IPS-20b (cell line): ENCODE data around the gene ROR2.

Experiments used
- H3K27ac ChIP-seq: one replicate; pipeline ENCODE4 v1.5.1; 2013; ENCODE audit warnings: low read length
- H3K27me3 ChIP-seq: 2 replicates; pipeline ENCODE4 v1.6.1; 2013; ENCODE audit warnings: mild to moderate bottlenecking, low read length, inconsistent platforms; ENCODE audit not compliant: insufficient read depth
- H3K36me3 ChIP-seq: 2 replicates; pipeline ENCODE4 v1.6.1; 2013; ENCODE audit warnings: low read depth, mild to moderate bottlenecking, inconsistent platforms, low read length, moderate library complexity; ENCODE audit not compliant: insufficient read depth
- H3K4me1 ChIP-seq: 2 replicates; pipeline ENCODE4 v1.6.1; 2013; ENCODE audit warnings: mild to moderate bottlenecking, control low read depth, inconsistent platforms, low read length, moderate library complexity; ENCODE audit not compliant: insufficient read depth
- H3K4me3 ChIP-seq: 2 replicates; pipeline ENCODE4 v1.5.1; 2013; ENCODE audit warnings: mild to moderate bottlenecking, low read length, inconsistent platforms
- H3K9ac ChIP-seq: 2 replicates; pipeline ENCODE4 v1.6.1; 2013; ENCODE audit warnings: low read depth, mild to moderate bottlenecking, inconsistent platforms, low read length, moderate library complexity
- H3K9me3 ChIP-seq: 2 replicates; pipeline ENCODE4 v1.6.1; 2013; ENCODE audit warnings: mild to moderate bottlenecking, low read depth, low read length, inconsistent platforms; ENCODE audit not compliant: insufficient read depth

The ROR2 gene

DNA sequence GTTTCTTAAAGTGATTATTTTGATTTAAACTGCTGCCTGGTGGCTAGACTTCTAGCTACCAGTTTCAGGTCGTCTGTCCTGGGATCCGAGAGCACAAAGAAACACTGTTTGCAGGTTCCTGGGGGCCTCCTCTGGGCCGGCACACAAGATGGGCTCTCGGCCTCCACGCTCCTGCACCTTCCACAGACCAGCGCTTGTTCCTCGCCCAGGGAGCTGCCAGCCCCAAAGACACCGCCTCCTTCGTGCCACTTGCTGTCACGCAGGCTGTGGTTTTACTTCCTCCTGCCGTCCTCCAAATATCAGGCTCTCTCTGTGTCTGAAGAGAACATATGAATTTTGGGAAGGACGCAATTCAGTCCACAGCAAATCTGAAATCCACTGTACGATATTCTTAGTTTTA, 105.8 kb downstream of the ROR2 start:
- Histone ChIP-seq H3K9ac (no peak overlapping the region), H3K4me3 (no peak overlapping the region), H3K4me1 (peaks cover 10% of the 10 kb centered on the region), H3K27ac (no peak overlapping the region), H3K9me3 (no peaks in the 10 kb centered on the region), H3K36me3 (no peaks in the 10 kb centered on the region), H3K27me3 (no peaks in the 10 kb centered on the region)

DNA sequence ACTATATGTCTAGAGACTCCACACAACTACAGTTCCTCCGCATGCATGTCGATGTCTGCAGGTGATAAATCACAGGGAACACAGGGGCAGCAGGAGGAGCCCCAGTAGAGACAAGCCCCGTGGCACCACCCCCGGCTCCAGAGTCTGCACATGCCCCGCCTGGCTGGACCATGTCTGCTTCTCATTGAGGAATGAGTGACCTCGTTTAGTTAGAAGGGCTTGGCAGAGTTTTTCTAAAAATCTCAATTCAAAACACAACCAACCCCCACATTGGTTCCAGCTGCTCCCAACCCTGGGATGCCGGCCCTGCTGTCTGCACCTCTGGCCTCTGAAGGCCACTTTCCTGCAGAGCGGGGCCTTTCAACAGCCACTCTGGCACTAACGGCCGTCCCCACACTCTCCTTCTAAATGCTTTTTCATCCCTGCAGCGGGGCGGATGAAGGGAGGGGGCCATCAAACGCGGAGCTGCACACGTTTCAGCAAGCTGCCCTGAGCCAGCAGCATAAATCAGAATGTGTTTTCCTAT, 106.3 kb downstream of the ROR2 start:
- Histone ChIP-seq H3K4me1 (peaks cover 10% of the 10 kb centered on the region), H3K36me3 (no peaks in the 10 kb centered on the region), H3K27me3 (no peaks in the 10 kb centered on the region), H3K27ac (no peak overlapping the region), H3K9me3 (no peaks in the 10 kb centered on the region), H3K4me3 (no peak overlapping the region), H3K9ac (no peak overlapping the region)

DNA sequence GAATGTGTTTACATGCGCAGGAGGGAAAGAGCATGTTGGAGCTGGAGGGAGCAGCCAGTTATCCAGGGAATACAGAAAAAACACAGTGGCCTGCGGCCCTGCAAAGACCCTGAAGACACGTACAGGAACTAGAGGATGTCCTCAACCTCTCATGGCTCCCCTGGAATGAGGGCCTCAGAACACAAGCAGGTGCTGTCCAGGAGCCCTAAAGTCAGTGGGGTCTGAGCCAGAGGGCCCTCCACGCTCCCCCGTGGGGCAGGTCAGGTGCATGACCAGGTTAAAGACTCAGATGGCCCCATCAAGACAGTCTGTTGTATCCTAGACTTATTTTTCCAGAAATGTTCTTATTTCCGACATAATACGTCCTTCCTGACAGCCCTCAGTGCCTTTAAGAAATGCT, 106.9 kb downstream of the ROR2 start:
- no peak overlapping the region for H3K27ac ChIP-seq
- H3K9me3 ChIP-seq = no peaks in the 10 kb centered on the region
- no peak overlapping the region for H3K9ac ChIP-seq
- no peak overlapping the region for H3K4me3 ChIP-seq
- H3K4me1 ChIP-seq = peaks cover 10% of the 10 kb centered on the region
- no peaks in the 10 kb centered on the region for H3K36me3 ChIP-seq
- H3K27me3 ChIP-seq = no peaks in the 10 kb centered on the region

- no peaks in the 10 kb centered on the region for H3K9me3 ChIP-seq
- H3K4me1 ChIP-seq = peaks cover 10% of the 10 kb centered on the region
- no peaks in the 10 kb centered on the region for H3K36me3 ChIP-seq
- H3K27ac ChIP-seq = no peak overlapping the region
- no peak overlapping the region for H3K9ac ChIP-seq
- no peaks in the 10 kb centered on the region for H3K27me3 ChIP-seq
- no peak overlapping the region for H3K4me3 ChIP-seq
Measured at GRCh38 chr9:91842358-91843049, 107.5 kb downstream of the ROR2 start.

GRCh38 chr9:91841591-91841990, 108.4 kb downstream of the ROR2 start:
- no peaks in the 10 kb centered on the region for H3K9me3 ChIP-seq
- no peaks in the 10 kb centered on the region for H3K27me3 ChIP-seq
- no peak overlapping the region for H3K4me3 ChIP-seq
- peaks cover 10% of the 10 kb centered on the region for H3K4me1 ChIP-seq
- H3K36me3 ChIP-seq = no peaks in the 10 kb centered on the region
- H3K9ac ChIP-seq = no peak overlapping the region
- H3K27ac ChIP-seq = no peak overlapping the region

DNA sequence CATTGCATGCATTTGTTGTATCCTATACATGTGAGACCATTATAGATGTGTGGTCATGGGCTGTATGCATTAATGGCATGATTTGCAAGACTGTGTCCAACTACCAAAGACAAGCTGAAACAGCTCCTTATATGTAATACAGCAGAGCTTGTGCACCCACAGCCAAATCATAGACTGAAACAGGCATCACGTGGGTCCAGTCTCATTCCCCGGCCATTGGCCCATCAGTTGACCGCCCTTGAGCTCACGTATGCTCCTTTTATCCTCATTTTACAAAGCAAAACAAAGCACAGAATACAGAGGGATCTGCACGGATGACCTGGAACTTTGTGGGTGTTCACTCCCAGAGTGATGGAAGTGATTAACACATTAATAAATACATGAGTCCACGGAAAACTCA, 109.1 kb downstream of the ROR2 start:
- H3K36me3 ChIP-seq = no peaks in the 10 kb centered on the region
- peaks cover 11% of the 10 kb centered on the region for H3K4me1 ChIP-seq
- no peak overlapping the region for H3K4me3 ChIP-seq
- H3K27ac ChIP-seq = no peak overlapping the region
- no peaks in the 10 kb centered on the region for H3K9me3 ChIP-seq
- H3K27me3 ChIP-seq = no peaks in the 10 kb centered on the region
- no peak overlapping the region for H3K9ac ChIP-seq

GRCh38 chr9:91840469-91840868, 109.6 kb downstream of the ROR2 start:
- Histone ChIP-seq H3K9me3 (no peaks in the 10 kb centered on the region), H3K27ac (no peak overlapping the region), H3K27me3 (no peaks in the 10 kb centered on the region), H3K4me1 (peaks cover 13% of the 10 kb centered on the region), H3K4me3 (no peak overlapping the region), H3K36me3 (no peaks in the 10 kb centered on the region), H3K9ac (no peak overlapping the region)

DNA sequence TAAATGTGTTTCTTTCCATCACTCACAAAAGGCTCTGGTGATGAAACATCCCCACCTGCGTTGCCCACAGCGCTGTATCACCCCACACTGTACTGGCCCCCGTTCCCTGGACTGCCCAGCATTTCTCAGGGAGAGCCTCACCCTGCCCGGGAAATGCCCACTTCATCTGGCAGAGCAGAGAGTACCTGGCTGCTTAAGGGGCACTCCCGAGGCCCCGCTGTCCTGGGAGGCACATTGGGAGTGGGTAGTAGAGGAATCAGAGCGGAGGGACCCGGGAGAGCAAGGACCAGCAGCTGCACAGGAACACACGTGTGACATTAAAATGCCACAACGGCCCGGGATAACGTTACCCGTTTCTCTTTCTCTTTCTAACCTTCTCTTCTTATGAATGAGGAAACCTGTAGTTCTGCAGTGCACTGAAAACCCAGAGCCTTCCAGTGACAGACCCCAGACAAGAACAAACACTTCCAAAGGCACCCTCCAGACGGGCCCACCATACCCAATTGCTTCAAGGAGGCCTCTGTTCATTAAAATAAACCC, 110.0 kb downstream of the ROR2 start:
- Histone ChIP-seq H3K9ac (no peak overlapping the region), H3K9me3 (no peaks in the 10 kb centered on the region), H3K27me3 (no peaks in the 10 kb centered on the region), H3K27ac (no peak overlapping the region), H3K4me3 (no peak overlapping the region), H3K36me3 (no peaks in the 10 kb centered on the region), H3K4me1 (peaks cover 13% of the 10 kb centered on the region)

- Histone ChIP-seq H3K9ac (no peak overlapping the region), H3K4me3 (no peak overlapping the region), H3K4me1 (peaks cover 4% of the 10 kb centered on the region), H3K27me3 (no peaks in the 10 kb centered on the region), H3K9me3 (no peaks in the 10 kb centered on the region), H3K27ac (no peak overlapping the region), H3K36me3 (no peaks in the 10 kb centered on the region)
Measured at GRCh38 chr9:91837981-91838731, 111.9 kb downstream of the ROR2 start.

- Histone ChIP-seq H3K27ac (no peak overlapping the region), H3K27me3 (no peaks in the 10 kb centered on the region), H3K9me3 (no peaks in the 10 kb centered on the region), H3K4me3 (no peak overlapping the region), H3K36me3 (no peaks in the 10 kb centered on the region), H3K4me1 (peaks cover 3% of the 10 kb centered on the region; the same call in 1 of the 2 replicates), H3K9ac (no peak overlapping the region)
Measured at GRCh38 chr9:91836515-91836914, 113.5 kb downstream of the ROR2 start.

DNA sequence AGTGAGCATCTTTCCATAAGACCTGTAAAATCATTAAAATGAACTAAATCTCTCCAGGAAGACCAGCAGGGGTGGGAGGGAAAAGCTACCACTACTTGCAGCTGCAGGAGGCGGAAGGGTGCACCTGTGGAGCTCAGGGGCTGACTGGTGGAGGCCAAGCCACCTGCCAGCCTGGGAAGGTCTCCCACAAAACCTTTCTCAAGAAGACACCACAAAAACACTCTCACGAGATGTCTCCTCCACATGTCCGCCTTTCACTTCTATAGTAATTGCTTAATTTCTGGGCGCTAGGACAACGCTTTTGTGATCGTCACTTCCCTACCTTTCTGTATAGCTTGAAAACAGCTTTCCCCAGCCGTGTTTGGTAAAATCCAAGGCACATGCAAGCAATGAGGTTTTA, 114.4 kb downstream of the ROR2 start:
- no peak overlapping the region for H3K27ac ChIP-seq
- no peak overlapping the region for H3K9ac ChIP-seq
- peaks cover 3% of the 10 kb centered on the region; the same call in 1 of the 2 replicates for H3K4me1 ChIP-seq
- no peaks in the 10 kb centered on the region for H3K9me3 ChIP-seq
- H3K4me3 ChIP-seq = no peak overlapping the region
- no peaks in the 10 kb centered on the region for H3K27me3 ChIP-seq
- no peaks in the 10 kb centered on the region for H3K36me3 ChIP-seq

DNA sequence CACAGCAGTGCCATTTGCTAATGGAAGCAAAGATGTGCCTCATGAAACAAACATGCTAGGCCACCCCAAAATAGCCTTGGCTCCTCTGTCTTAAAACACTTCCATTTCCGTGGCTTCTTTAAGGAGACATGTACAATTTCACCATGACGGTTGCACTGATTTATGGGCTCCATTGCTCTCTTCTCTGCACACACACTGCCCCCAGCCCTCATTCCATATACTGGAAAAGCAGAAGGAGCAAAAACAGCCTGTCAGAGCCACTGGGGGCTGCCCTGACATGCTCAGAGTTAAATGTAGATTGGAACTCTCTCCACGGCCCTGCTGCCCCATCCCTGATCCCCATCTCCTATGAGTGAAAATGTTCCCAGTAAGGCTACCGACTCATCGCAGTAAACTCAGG, 114.8 kb downstream of the ROR2 start:
- no peaks in the 10 kb centered on the region for H3K9me3 ChIP-seq
- no peaks in the 10 kb centered on the region for H3K27me3 ChIP-seq
- peaks cover 3% of the 10 kb centered on the region; the same call in 1 of the 2 replicates for H3K4me1 ChIP-seq
- H3K9ac ChIP-seq = no peak overlapping the region
- no peaks in the 10 kb centered on the region for H3K36me3 ChIP-seq
- H3K4me3 ChIP-seq = no peak overlapping the region
- H3K27ac ChIP-seq = no peak overlapping the region
